Measurements from ENCODE around the gene APOL1.
"Not testable (repeated sequence)": the region's sequence is repeated elsewhere in the genome, so short reads cannot be mapped to it uniquely, and the experiment has no call there.

GRCh38 chr22:36203441-36203840, 49.5 kb upstream of the APOL1 start:
- TF ChIP-seq, protein P1, sequence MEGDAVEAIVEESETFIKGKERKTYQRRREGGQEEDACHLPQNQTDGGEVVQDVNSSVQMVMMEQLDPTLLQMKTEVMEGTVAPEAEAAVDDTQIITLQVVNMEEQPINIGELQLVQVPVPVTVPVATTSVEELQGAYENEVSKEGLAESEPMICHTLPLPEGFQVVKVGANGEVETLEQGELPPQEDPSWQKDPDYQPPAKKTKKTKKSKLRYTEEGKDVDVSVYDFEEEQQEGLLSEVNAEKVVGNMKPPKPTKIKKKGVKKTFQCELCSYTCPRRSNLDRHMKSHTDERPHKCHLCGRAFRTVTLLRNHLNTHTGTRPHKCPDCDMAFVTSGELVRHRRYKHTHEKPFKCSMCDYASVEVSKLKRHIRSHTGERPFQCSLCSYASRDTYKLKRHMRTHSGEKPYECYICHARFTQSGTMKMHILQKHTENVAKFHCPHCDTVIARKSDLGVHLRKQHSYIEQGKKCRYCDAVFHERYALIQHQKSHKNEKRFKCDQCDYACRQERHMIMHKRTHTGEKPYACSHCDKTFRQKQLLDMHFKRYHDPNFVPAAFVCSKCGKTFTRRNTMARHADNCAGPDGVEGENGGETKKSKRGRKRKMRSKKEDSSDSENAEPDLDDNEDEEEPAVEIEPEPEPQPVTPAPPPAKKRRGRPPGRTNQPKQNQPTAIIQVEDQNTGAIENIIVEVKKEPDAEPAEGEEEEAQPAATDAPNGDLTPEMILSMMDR (IDR thresholded peaks at IDR 0.05): not testable (repeated sequence)
- not testable (repeated sequence) for TF ChIP-seq POLR2A (IDR thresholded peaks at IDR 0.05)
